ENCODE measurements around the gene PDCD11.
"Not testable (repeated sequence)": the region's sequence is repeated elsewhere in the genome, so short reads cannot be mapped to it uniquely, and the experiment has no call there.

The PDCD11 gene

DNA sequence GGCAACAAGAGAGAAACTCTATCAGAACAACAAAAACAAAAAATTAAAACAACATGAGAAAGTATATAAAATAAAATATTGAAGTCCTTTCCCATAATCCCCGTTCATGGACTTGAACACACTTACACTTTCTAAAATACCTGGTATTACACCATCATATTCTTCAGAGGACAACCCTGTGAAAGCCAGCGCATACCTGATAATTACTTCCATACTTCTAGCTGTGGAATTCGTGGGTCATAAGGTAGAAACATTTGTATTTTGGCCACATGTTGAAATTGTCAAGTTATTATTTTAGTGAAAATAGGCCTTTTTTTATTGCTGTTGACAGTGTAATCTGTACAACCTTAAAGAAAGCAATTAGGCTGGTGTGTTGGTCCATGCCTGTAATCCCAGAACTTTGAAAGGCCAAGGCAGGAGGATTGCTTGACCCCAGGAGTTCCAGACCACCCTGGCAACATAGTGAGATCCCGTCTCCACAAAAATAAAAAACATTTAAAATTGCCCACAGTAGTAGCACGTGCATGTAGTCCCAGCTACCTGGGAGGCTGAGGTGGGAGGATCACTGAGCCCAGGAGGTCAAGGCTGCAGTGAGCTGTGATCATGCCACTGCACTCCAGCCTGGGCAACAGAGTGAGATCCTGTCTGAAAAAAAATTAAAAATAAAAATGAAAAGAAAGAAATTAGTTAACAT lies 40.4 kb upstream of the PDCD11 start:
- H3K4me3 ChIP-seq (ENCODE audit: severe bottlenecking) = no peak overlapping the region
- ATAC-seq (ENCODE audit: low read depth) (0 out of 3 replicates have a peak, but pooled peaks have one; percentile 6), DNase-seq (ENCODE audit: low spot score) (no peak)
- no peak overlapping the region for H3K27ac ChIP-seq (ENCODE audit: poor library complexity, severe bottlenecking)
- H3K4me1 ChIP-seq (ENCODE audit: insufficient read depth, poor library complexity, severe bottlenecking) = peaks cover 8% of the 10 kb centered on the region
- TF ChIP-seq, protein P1, sequence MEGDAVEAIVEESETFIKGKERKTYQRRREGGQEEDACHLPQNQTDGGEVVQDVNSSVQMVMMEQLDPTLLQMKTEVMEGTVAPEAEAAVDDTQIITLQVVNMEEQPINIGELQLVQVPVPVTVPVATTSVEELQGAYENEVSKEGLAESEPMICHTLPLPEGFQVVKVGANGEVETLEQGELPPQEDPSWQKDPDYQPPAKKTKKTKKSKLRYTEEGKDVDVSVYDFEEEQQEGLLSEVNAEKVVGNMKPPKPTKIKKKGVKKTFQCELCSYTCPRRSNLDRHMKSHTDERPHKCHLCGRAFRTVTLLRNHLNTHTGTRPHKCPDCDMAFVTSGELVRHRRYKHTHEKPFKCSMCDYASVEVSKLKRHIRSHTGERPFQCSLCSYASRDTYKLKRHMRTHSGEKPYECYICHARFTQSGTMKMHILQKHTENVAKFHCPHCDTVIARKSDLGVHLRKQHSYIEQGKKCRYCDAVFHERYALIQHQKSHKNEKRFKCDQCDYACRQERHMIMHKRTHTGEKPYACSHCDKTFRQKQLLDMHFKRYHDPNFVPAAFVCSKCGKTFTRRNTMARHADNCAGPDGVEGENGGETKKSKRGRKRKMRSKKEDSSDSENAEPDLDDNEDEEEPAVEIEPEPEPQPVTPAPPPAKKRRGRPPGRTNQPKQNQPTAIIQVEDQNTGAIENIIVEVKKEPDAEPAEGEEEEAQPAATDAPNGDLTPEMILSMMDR (IDR thresholded peaks at IDR 0.05; ENCODE audit: poor library complexity, severe bottlenecking) = no peak
- H3K27me3 ChIP-seq (ENCODE audit: insufficient read depth, poor library complexity, severe bottlenecking) = no peaks in the 10 kb centered on the region
- no peaks in the 10 kb centered on the region for H3K36me3 ChIP-seq (ENCODE audit: low read depth)
- no peaks in the 10 kb centered on the region for H3K9me3 ChIP-seq (ENCODE audit: severe bottlenecking)

DNA sequence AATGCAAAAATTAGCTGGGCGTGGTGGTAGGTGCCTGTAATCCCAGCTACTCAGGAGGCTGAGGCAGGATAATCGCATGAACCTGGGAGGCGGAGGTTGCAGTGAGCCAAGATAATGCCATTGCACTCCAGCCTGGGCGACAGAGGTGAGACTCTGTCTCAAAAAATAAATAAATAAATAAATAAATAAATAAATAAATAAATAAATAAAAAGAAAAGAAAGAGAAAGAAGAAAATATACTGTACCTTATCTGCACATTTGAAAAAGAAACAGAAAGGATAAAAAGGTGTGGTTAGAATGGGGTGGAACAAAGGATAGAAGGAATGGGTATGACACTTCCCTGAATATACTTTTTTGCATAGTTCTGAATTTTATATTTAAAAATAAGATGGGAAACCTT lies 36.9 kb upstream of the PDCD11 start:
- not testable (repeated sequence) for H3K27me3 ChIP-seq (ENCODE audit: insufficient read depth, poor library complexity, severe bottlenecking); H3K9me3 ChIP-seq (ENCODE audit: severe bottlenecking); ATAC-seq (ENCODE audit: low read depth); H3K27ac ChIP-seq (ENCODE audit: poor library complexity, severe bottlenecking); H3K4me1 ChIP-seq (ENCODE audit: insufficient read depth, poor library complexity, severe bottlenecking); H3K4me3 ChIP-seq (ENCODE audit: severe bottlenecking); H3K36me3 ChIP-seq (ENCODE audit: low read depth); DNase-seq (ENCODE audit: low spot score)

DNA sequence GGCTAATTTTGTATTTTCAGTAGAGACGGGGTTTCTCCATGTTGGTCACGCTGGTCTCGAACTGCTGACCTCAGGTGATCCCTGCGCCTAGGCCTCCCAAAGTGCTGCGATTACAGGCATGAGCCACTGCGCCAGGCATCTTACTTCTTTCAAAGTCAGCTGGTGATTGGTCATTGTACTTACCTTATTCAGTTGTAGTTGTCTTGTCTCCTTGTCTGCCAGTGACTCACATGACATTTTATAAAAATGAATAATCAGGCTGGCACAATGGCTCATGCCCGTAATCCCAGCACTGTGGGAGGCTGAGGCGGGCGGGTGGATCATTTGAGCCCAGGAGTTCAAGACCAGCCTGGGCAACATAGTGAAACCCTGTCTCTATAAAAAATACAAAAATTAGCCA lies 35.6 kb upstream of the PDCD11 start:
- ATAC-seq (ENCODE audit: low read depth) (peak; percentile 78), DNase-seq (ENCODE audit: low spot score) (peak; percentile 71)
- H3K27ac ChIP-seq (ENCODE audit: poor library complexity, severe bottlenecking); H3K36me3 ChIP-seq (ENCODE audit: low read depth); H3K27me3 ChIP-seq (ENCODE audit: insufficient read depth, poor library complexity, severe bottlenecking); H3K4me3 ChIP-seq (ENCODE audit: severe bottlenecking); H3K4me1 ChIP-seq (ENCODE audit: insufficient read depth, poor library complexity, severe bottlenecking); H3K9me3 ChIP-seq (ENCODE audit: severe bottlenecking): not testable (repeated sequence)

DNA sequence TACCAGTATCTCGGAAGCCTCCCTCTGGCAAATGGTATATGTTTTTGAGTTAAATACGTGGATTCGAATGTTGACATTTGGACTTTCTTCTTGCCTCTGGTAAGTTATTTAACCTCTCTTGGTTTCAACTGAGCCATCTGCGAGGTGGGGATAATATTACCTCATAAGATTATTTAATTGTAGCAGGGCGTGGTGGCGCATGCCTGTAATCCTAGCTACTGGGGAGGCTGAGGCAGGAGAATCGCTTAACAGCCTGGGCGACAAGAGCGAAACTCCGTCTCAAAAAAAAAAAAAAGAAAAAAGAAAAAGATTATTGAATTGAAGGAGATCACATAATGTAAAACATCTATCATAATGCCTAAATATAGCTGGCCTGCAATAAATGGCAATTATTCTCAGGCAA lies 29.0 kb upstream of the PDCD11 start:
- ATAC-seq (ENCODE audit: low read depth) (no peak), DNase-seq (ENCODE audit: low spot score) (no peak)
- H3K27ac ChIP-seq (ENCODE audit: poor library complexity, severe bottlenecking) = peak overlapping the region; percentile 60

DNA sequence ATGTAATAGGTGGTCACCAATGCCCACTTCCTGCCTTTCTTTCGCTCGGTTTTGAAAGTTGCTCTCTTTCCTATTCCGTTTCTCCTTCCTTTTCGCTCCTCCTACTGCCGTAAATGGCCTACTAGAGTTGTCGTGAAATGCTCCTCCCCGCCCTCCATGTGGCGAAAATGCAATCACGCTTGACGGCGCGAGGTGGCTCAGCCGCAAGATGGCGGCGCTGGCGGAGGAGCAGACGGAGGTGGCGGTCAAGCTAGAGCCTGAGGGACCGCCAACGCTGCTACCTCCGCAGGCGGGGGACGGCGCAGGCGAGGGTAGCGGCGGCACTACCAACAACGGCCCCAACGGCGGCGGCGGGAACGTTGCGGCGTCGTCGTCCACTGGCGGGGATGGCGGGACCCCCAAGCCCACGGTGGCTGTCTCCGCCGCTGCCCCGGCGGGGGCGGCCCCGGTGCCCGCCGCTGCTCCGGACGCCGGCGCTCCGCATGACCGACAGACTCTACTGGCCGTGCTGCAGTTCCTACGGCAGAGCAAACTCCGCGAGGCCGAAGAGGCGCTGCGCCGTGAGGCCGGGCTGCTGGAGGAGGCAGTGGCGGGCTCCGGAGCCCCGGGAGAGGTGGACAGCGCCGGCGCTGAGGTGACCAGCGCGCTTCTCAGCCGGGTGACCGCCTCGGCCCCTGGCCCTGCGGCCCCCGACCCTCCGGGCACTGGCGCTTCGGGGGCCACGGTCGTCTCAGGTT lies 28.5 kb upstream of the PDCD11 start, which contains the start of gene TAF5:
TSS of gene TAF5 (plus strand) at position 195 of the 737 bp plus-strand sequence. CDS start at position 209, 14 bp downstream.
- peak; percentile 91 for DNase-seq (ENCODE audit: low spot score)
- 0 out of 2 replicates have a peak, but pooled peaks cover 4% of the 10 kb centered on the region for H3K36me3 ChIP-seq (ENCODE audit: low read depth)
- peaks cover 8% of the 10 kb centered on the region for H3K4me1 ChIP-seq (ENCODE audit: insufficient read depth, poor library complexity, severe bottlenecking)
- peak within 1 kb of the TSS; percentile 60 for H3K27ac ChIP-seq (ENCODE audit: poor library complexity, severe bottlenecking)
- no peaks in the 10 kb centered on the region for H3K27me3 ChIP-seq (ENCODE audit: insufficient read depth, poor library complexity, severe bottlenecking)
- peak; percentile 61 for ATAC-seq (ENCODE audit: low read depth)
- peak within 1 kb of the TSS; percentile 65 for H3K4me3 ChIP-seq (ENCODE audit: severe bottlenecking)
- H3K9me3 ChIP-seq (ENCODE audit: severe bottlenecking) = no peaks in the 10 kb centered on the region
- TF ChIP-seq, protein P1 (IDR thresholded peaks at IDR 0.05; ENCODE audit: poor library complexity, severe bottlenecking) = no peak

More for the DNA sequence above, 29.0 kb upstream of the PDCD11 start:
- no peaks in the 10 kb centered on the region for H3K9me3 ChIP-seq (ENCODE audit: severe bottlenecking)
- peak overlapping the region; percentile 65 for H3K4me3 ChIP-seq (ENCODE audit: severe bottlenecking)
- H3K4me1 ChIP-seq (ENCODE audit: insufficient read depth, poor library complexity, severe bottlenecking) = peaks cover 8% of the 10 kb centered on the region
- 0 out of 2 replicates have a peak, but pooled peaks cover 4% of the 10 kb centered on the region for H3K36me3 ChIP-seq (ENCODE audit: low read depth)
- TF ChIP-seq, protein P1 (IDR thresholded peaks at IDR 0.05; ENCODE audit: poor library complexity, severe bottlenecking) = no peak
- H3K27me3 ChIP-seq (ENCODE audit: insufficient read depth, poor library complexity, severe bottlenecking) = no peaks in the 10 kb centered on the region

Measured in RWPE2 (cell line).